Naive thymus-derived CD8-positive, alpha-beta T cell (primary cell): ENCODE data around the gene ESYT1. TPM values are rescaled to one million over a fixed set of nuclear protein-coding genes. Genes with fewer than 3 reads are reported as not detected.

Experiments used
- ATAC-seq, 2 donors: fragments of 150-1000 bp; cut with Tn5 transposase in 1 of 2; sonication (Bioruptor Pico), chemical (Tn5 transposase) in 1 of 2; 1 replicate in 1 of 2; 2 replicates in 1 of 2; pipeline ENCODE4 v1.10.0; 2021; ENCODE audit warnings: mild to moderate bottlenecking in 2 of 2, moderate library complexity in 2 of 2
- POLR2A ChIA-PET: fragments of 350-600 bp; sonication (Branson Sonifier 250); formaldehyde crosslinking; loops from one replicate; lab custom pipeline; 2021; ENCODE audit warnings: antibody characterized with exemption; lab: Charles Lee
- DNase-seq, 10 donors: peaks; one replicate each; pipeline versions ENCODE4 v3.0.0 to v3.0.0-alpha.2; 2020 to 2022
- H3K27ac Mint-ChIP-seq, 10 donors: one replicate each; pipeline ENCODE4 v1.8.0; 2020 to 2022; ENCODE audit warnings: mild to moderate bottlenecking in 10 of 10, mixed read lengths in 10 of 10, moderate library complexity in 4 of 10, inconsistent platforms in 1 of 10
- H3K27me3 Mint-ChIP-seq, 5 donors: one replicate each; pipeline ENCODE4 v1.8.0; 2021 to 2022; ENCODE audit warnings: mixed read lengths in 5 of 5
- H3K36me3 Mint-ChIP-seq, 3 donors: one replicate each; pipeline ENCODE4 v1.8.0; 2020 to 2022; ENCODE audit warnings: mixed read lengths in 3 of 3, mild to moderate bottlenecking in 2 of 3, inconsistent platforms in 1 of 3
- H3K4me1 Mint-ChIP-seq, 4 donors: one replicate each; pipeline ENCODE4 v1.8.0; 2021 to 2022; ENCODE audit warnings: mixed read lengths in 4 of 4
- H3K4me3 Mint-ChIP-seq, 10 donors: one replicate each; pipeline ENCODE4 v1.8.0; 2020 to 2022; ENCODE audit warnings: mild to moderate bottlenecking in 10 of 10, mixed read lengths in 10 of 10, moderate library complexity in 6 of 10, inconsistent platforms in 1 of 10
- H3K9me3 Mint-ChIP-seq, 9 donors: one replicate each; pipeline ENCODE4 v1.8.0; 2020 to 2022; ENCODE audit warnings: mixed read lengths in 9 of 9, mild to moderate bottlenecking in 3 of 9, inconsistent platforms in 1 of 9, moderate library complexity in 1 of 9
- polyA plus RNA-seq, 3 donors: library from polyadenylated mRNA; unstranded; fragments of 300-500 nt; fragmentation: Illumina TruSeq; gene quantifications; one replicate each; pipeline ENCODE4 v1.2.3, GENCODE V29; 2021
- total RNA-seq, 8 experiments: library from RNA in 2 of 8; stranded (reverse) in 2 of 8; gene quantifications; one replicate each; pipeline ENCODE4 v1.2.3 and lab custom pipeline; 2021 to 2026

ESYT1 gene
- total and polyA plus RNA-seq, 5 experiments from 2014 or later: 257 to 433 (median 354) TPM

DNA sequence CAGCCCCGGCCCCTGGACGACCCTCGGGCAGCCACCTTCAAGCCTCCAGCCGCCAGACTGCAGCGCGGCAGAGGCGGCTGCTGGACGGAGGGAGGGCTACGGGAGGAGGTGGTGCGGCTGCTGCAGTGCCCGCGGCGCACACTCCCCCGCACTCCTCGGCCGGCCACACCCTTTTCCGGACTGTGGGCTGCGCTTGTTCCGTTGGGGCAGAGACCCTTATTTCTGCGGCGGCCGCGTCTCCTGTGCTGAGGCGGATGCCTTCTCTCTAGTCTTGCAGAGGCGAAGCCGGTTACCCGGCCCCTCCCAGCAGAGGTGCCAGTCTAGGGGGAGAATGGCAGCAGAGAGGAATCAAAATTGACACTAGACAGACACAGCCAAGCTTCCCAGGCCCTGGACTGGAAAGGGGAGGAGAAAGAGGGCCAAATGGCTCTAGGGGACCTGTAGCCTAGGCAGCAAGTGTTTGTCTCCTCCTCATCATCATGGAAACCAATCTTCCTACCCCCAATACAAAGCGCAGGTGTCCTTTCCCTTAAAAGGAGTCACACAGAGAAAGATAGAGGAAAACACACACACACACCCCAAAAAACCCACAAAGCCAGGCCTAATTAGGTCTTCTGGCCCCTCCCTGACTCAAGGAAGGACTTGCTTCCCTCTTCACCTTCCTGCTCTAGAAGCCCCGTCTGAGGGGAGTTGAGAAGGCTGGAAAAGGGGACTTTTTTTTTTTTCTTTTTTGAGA, 1.3 kb downstream of the ESYT1 start:
- H3K27me3 Mint-ChIP-seq: no peaks in the 10 kb centered on the region
- H3K36me3 Mint-ChIP-seq: peaks cover 0 to 48% (median 40%) of the 10 kb centered on the region in 3 donors
- H3K27ac Mint-ChIP-seq: peak overlapping the region; percentile 90 to 99 (median 95)
- peak overlapping the region; percentile 97 to 100 (median 99) for H3K4me3 Mint-ChIP-seq
- POLR2A ChIA-PET: interaction anchor here (0.6 to 17.5 kb wide), 17 partner anchors 11 to 590 kb away, joined by 3 to 284 read pairs (median 6); partner anchors contain the start of genes MYL6, PA2G4, RNF41 and RPL41
- peaks cover 35 to 77% (median 72%) of the 10 kb centered on the region in 4 donors for H3K4me1 Mint-ChIP-seq
- DNase-seq: peak; percentile 50 to 91 (median 70)
- ATAC-seq: peak; percentile 37 to 56
- peaks cover 0 to 2% (median 0%) of the 10 kb centered on the region in 9 donors for H3K9me3 Mint-ChIP-seq

DNA sequence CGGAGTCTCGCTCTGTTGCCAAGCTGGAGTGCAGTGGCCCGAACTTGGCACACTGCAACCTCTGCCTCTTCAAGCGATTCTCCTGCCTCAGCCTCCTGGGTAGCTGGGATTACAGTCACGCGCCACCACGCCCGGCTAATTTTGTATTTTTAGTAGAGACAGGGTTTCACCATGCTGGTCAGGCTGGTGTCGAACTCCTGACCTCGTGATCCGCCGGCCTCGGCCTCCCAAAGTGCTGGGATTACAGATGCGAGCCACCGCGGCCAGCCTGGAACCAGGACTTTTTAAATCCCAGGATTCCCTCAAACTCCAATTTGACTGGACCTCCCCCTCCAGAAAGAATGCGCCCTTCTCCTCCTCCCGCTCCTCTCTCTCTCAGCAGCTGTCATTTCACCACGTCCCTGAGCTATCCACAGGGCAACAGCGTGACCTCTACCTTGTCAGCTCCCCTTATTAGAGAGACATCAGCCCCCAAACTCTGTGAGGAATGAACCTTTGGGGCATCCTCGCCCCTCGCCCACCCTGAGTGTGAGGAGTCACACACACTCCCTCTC, 2.0 kb downstream of the ESYT1 start:
- ATAC-seq (no peak), DNase-seq (no peak)
- H3K4me3 Mint-ChIP-seq: peak overlapping the region; percentile 97 to 100 (median 99)
- H3K27me3 Mint-ChIP-seq: no peaks in the 10 kb centered on the region
- H3K36me3 Mint-ChIP-seq: peaks cover 0 to 53% (median 40%) of the 10 kb centered on the region in 3 donors
- H3K27ac Mint-ChIP-seq: peak overlapping the region; percentile 90 to 99 (median 95)
- peaks cover 35 to 76% (median 70%) of the 10 kb centered on the region in 4 donors for H3K4me1 Mint-ChIP-seq
- POLR2A ChIA-PET: interaction anchor here (0.6 to 17.5 kb wide), 13 partner anchors 11 to 589 kb away, joined by 3 to 284 read pairs (median 6); partner anchors contain the start of genes MYL6, PA2G4, RNF41 and RPL41
- H3K9me3 Mint-ChIP-seq: peaks cover 0 to 2% (median 0%) of the 10 kb centered on the region in 9 donors

DNA sequence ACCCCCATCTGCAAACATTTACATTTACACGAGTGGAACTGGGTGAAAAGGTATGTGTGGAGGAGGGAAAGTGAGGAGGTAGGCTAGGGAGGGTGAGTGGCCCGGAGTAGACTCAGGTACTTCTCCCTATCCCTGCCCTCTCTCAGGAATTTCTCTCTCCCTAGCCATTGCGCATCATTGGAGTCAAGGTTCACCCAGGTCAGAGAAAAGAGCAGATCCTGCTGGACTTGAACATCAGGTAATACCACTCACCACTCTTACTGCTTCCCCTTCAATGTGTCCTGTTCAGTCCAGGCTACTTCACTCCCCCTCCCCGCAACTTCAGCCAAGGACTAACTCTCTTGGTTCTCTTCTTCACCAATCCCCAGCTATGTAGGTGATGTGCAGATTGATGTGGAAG, 2.8 kb downstream of the ESYT1 start:
- ATAC-seq (no peak), DNase-seq (no peak)
- Mint-ChIP-seq H3K27ac (peak overlapping the region; percentile 90 to 99 (median 95)), H3K9me3 (peaks cover 0 to 2% (median 0%) of the 10 kb centered on the region in 9 donors), H3K36me3 (peaks cover 0 to 61% (median 41%) of the 10 kb centered on the region in 3 donors), H3K27me3 (no peaks in the 10 kb centered on the region), H3K4me1 (peaks cover 35 to 76% (median 67%) of the 10 kb centered on the region in 4 donors), H3K4me3 (peak overlapping the region; percentile 97 to 100 (median 99))
- POLR2A ChIA-PET: interaction anchor here (0.6 to 17.5 kb wide), 6 partner anchors 10 to 443 kb away, joined by 4 to 284 read pairs (median 126); partner anchors contain the start of genes MYL6, PA2G4, RPL41 and SMARCC2

DNA sequence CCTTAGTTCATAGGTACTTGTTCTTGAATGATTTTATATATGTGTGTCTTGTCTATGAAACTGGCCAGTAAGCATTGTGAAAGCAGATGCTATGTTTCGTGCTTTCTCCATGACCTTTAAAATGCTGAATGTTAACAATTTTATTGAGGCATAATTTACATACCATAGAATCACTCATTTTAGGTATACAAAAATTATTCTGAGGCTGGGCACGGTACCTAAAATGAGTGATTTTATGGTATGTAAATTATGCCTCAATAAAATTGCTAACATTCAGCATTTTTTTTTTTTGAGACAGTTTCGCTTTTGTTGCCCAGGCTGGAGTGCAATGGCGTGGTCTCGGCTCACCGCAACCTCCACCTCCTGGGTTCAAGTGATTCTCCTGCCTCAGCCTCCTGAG, 6.8 kb downstream of the ESYT1 start:
- H3K9me3 Mint-ChIP-seq: peaks cover 0 to 2% (median 0%) of the 10 kb centered on the region in 9 donors
- H3K4me3 Mint-ChIP-seq: no peak overlapping the region
- DNase-seq (no peak), ATAC-seq (no peak)
- peak overlapping the region in 3 of 10 donors; percentile 74 to 90 (median 88) for H3K27ac Mint-ChIP-seq
- no peaks in the 10 kb centered on the region for H3K27me3 Mint-ChIP-seq
- peaks cover 9 to 97% (median 64%) of the 10 kb centered on the region in 3 donors for H3K36me3 Mint-ChIP-seq
- peaks cover 41 to 86% (median 77%) of the 10 kb centered on the region in 4 donors for H3K4me1 Mint-ChIP-seq
- POLR2A ChIA-PET: no interaction called here

DNA sequence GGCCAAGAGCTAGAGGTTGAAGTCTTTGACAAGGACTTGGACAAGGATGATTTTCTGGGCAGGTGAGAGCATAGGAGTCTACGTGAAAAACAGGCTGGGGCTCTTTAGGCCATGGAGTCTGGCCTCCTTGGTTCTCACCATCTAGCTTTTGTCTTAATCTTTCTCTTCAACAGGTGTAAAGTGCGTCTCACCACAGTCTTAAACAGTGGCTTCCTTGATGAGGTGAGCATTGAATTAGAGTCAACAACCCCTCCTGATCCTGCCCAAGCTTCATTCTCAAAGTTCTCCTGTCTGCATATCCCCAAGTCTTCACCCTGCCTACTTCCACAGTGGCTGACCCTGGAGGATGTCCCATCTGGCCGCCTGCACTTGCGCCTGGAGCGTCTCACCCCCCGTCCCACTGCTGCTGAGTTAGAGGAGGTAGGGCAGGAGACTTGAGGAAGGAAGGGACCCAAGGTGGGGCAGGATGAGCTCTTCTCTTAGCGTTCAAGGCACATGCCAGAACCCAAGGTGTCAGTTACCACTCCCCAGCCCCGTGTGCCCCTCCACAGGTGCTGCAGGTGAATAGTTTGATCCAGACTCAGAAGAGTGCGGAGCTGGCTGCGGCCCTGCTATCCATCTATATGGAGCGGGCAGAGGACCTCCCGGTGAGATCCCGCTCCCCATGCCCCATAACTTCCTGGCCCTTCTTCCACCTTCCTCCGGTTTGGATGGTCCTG, 9.9 kb downstream of the ESYT1 start:
- Mint-ChIP-seq H3K27ac (peak overlapping the region; percentile 85 to 94 (median 92)), H3K4me1 (peaks cover 33 to 80% (median 70%) of the 10 kb centered on the region in 4 donors), H3K4me3 (peak overlapping the region in 9 of 10 donors; percentile 49 to 82 (median 71)), H3K36me3 (peaks cover 9 to 96% (median 53%) of the 10 kb centered on the region in 3 donors), H3K27me3 (no peaks in the 10 kb centered on the region), H3K9me3 (no peaks in the 10 kb centered on the region)
- ATAC-seq: peak; percentile 49 to 56
- POLR2A ChIA-PET: interaction anchor here (0.6 to 9.7 kb wide), 15 partner anchors 10 to 301 kb away, joined by 3 to 146 read pairs (median 4); partner anchors contain the start of genes ESYT1, MYL6, RNF41 and RPL41
- DNase-seq: peak in 3 of 10 donors; percentile 31 to 41 (median 41)

DNA sequence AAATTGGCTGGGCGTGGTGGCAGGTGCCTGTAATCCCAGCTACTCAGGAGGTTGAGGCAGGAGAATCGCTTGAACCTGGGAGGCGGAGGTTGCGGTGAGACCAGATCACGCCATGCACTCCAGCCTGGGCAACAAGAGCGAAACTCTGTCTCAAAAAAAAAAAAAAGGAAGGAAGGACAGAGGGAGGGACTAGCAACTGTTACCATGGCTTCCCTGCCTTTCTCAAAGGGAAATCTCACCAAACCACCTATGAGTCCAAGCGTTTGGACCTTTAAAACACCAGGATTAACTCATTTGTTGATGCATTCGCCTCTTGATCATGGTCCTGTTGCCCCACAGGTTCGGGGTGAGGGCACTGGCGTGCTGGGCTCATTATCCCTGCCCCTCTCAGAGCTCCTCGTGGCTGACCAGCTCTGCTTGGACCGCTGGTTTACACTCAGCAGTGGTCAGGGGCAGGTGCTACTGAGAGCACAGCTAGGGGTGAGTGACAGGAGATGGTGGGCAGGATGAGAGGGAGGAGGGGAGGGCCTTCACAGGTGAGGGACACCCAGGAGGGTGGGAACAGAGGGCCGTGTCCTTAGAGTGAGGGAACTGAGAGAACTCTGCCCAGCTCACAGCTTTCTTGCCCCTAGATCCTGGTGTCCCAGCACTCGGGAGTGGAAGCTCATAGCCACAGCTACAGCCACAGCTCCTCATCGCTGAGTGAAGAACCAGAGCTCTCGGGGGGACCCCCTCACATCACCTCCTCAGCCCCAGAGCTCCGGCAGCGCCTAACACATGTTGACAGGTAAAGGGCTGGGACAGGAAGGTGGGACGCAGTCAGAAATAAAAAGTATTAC, 14.1 kb downstream of the ESYT1 start:
- H3K27me3 Mint-ChIP-seq: no peaks in the 10 kb centered on the region
- H3K4me1 Mint-ChIP-seq: peaks cover 28 to 73% (median 66%) of the 10 kb centered on the region in 4 donors
- peaks cover 9 to 90% (median 42%) of the 10 kb centered on the region in 3 donors for H3K36me3 Mint-ChIP-seq
- H3K27ac Mint-ChIP-seq: peak overlapping the region in 9 of 10 donors; percentile 46 to 91 (median 78)
- POLR2A ChIA-PET: interaction anchor here (1.1 to 9.7 kb wide), 5 partner anchors 8 to 46 kb away, joined by 3 to 146 read pairs (median 5); partner anchors contain the start of gene ESYT1
- DNase-seq (no peak), ATAC-seq (no peak)
- H3K4me3 Mint-ChIP-seq: no peak overlapping the region
- no peaks in the 10 kb centered on the region for H3K9me3 Mint-ChIP-seq

DNA sequence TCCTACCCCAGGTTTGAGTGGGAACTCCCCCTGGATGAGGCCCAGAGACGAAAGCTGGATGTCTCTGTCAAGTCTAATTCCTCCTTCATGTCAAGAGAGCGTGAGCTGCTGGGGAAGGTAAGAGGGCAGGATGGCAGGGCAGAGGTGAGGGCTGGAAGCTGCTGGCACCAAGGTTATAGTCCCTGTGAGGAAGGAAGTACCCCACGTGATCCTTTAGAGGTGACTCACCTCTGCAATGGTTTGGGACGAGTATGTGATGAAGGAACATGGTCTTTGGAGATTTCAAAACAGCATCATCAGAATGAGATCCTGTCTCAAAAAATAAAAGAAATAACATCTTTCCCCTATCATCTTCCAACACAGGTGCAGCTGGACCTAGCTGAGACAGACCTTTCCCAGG, 15.2 kb downstream of the ESYT1 start:
- peaks cover 23 to 63% (median 56%) of the 10 kb centered on the region in 4 donors for H3K4me1 Mint-ChIP-seq
- no peaks in the 10 kb centered on the region for H3K27me3 Mint-ChIP-seq
- no peaks in the 10 kb centered on the region for H3K9me3 Mint-ChIP-seq
- POLR2A ChIA-PET: interaction anchor here (1.4 to 9.7 kb wide), 5 partner anchors 9 to 18 kb away, joined by 3 to 146 read pairs (median 6); partner anchors contain the start of genes ESYT1 and MYL6
- ATAC-seq (peak in 1 of 2 donors; percentile 38), DNase-seq (no peak)
- peaks cover 9 to 80% (median 35%) of the 10 kb centered on the region in 3 donors for H3K36me3 Mint-ChIP-seq
- H3K27ac Mint-ChIP-seq: peak overlapping the region; percentile 56 to 91 (median 84)
- H3K4me3 Mint-ChIP-seq: peak overlapping the region in 6 of 10 donors; percentile 24 to 67 (median 42)

DNA sequence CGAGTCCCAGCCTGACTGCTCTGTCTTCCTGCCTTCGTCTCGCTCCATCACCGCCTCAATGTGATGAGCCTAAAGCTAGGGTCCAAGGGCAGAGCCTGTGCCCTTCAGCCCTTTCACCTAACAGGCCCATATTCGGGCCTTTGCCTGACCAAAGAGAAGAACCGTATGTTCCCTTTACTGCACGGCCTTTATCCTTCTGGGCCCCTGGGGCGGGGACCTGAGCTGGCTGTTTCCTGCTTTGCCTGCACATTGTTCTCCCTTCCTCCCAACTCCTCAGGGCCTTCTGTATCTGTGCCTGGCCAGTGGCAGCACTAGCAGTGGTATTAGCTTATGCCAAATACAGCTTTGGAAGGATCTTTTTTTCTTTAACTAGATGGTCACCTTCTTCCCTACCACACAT, 15.8 kb downstream of the ESYT1 start:
- H3K4me1 Mint-ChIP-seq: peaks cover 16 to 56% (median 49%) of the 10 kb centered on the region in 4 donors
- DNase-seq: no peak
- H3K36me3 Mint-ChIP-seq: peaks cover 5 to 73% (median 31%) of the 10 kb centered on the region in 3 donors
- H3K27me3 Mint-ChIP-seq: no peaks in the 10 kb centered on the region
- no peak for ATAC-seq
- H3K4me3 Mint-ChIP-seq: no peak overlapping the region
- POLR2A ChIA-PET: interaction anchor here (0.5 to 9.7 kb wide), 12 partner anchors 8 to 43 kb away, joined by 3 to 146 read pairs (median 3); partner anchors contain the start of genes ESYT1, MYL6 and ZC3H10
- peak overlapping the region; percentile 16 to 91 (median 86) for H3K27ac Mint-ChIP-seq
- no peaks in the 10 kb centered on the region for H3K9me3 Mint-ChIP-seq

DNA sequence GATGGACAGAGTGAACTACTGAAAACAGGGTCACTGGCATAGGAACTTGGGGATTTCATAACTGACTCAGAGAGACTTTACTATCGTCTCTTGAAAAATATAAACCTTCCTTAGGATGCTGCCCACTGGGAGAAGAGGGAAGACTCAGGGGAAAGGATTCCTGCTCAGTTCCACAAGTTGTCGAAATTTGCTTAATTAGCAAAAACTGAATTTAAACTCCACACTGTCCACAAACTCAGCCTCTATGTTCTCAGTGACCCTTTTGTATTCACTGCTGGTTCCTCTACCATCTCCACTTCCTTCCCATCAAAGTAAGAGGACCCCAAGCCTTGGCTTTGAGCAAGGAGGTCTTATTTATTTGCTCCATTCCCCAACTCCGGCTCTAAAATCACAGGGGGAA, 17.1 kb downstream of the ESYT1 start:
- H3K4me3 Mint-ChIP-seq: no peak overlapping the region
- ATAC-seq (no peak), DNase-seq (no peak)
- H3K36me3 Mint-ChIP-seq: peaks cover 0 to 60% (median 24%) of the 10 kb centered on the region in 3 donors
- POLR2A ChIA-PET: interaction anchor here (0.6 to 9.7 kb wide), 5 partner anchors 13 to 168 kb away, joined by 3 to 146 read pairs (median 9); partner anchors contain the start of genes ESYT1 and MYL6
- H3K4me1 Mint-ChIP-seq: peaks cover 14 to 48% (median 40%) of the 10 kb centered on the region in 4 donors
- no peaks in the 10 kb centered on the region for H3K27me3 Mint-ChIP-seq
- H3K9me3 Mint-ChIP-seq: no peaks in the 10 kb centered on the region
- H3K27ac Mint-ChIP-seq: peak overlapping the region in 4 of 10 donors; percentile 10 to 91 (median 36)

DNA sequence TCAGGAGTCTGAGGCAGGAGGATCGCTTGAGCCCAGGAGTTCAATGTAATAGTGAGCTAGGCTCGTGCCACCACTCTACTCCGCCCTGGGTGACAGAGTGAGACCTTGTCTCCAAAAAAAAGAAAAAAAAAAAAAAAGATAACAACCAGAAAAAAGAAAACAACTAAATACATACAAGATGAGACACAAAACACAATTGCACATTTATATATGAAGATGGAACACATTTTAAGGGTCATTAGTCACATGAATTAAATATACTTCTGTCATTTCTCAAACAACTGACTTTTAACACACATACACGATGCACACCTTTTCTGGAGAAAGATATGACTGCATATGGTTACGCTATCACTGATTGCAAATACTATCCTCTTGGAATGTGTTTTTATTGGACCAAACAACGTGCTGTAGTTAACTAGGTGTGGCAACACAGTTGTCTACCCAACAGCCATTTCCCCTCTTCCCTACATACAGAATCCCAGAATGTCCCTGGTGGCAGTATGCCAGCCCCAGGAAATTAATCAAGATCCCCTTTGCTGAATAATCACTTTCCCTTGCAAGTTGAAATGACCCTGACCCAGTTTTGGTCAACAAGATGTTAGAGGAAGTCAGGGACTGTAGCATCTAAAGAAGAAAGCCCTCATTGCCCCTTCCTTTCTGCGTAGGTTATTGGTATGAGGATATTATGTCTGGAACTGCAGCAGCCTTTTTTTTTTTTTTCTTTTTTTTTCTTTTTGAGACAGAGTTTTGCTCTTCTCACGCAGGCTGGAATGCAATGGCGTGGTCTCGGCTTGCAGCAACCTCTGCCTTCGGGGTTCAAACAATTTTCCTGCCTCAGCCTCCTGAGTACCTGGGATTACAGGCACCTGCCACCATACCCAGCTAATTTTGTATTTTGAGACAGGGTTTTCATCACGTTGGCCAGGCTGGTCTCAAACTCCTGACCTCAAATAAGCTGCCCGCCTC, 18.7 kb downstream of the ESYT1 start:
- Mint-ChIP-seq H3K36me3 (peaks cover 0 to 46% (median 15%) of the 10 kb centered on the region in 3 donors), H3K4me3 (no peak overlapping the region), H3K27me3 (no peaks in the 10 kb centered on the region), H3K9me3 (no peaks in the 10 kb centered on the region), H3K27ac (peak overlapping the region; percentile 21 to 85 (median 64)), H3K4me1 (peaks cover 18 to 53% (median 45%) of the 10 kb centered on the region in 4 donors)
- DNase-seq (no peak), ATAC-seq (no peak)
- POLR2A ChIA-PET: interaction anchor here (0.6 to 0.8 kb wide), 4 partner anchors 14 to 408 kb away, joined by 3 read pairs; partner anchors contain the start of gene TIMELESS
